GM10266 (cell line): ENCODE measurements around the gene SMOC1.

Experiments
- DNase-seq: peaks from one replicate; pipeline ENCODE4 v3.0.0; 2012; ENCODE audit errors: extremely low spot score
- TF ChIP-seq, protein P1 (sequence below): IDR thresholded peaks from 2 replicates; pipeline ENCODE4 v1.5.1; 2012; ENCODE audit warnings: mild to moderate bottlenecking, low read depth; ENCODE audit not compliant: control insufficient read depth, insufficient read depth; ENCODE audit errors: missing control alignments

The SMOC1 gene

DNA sequence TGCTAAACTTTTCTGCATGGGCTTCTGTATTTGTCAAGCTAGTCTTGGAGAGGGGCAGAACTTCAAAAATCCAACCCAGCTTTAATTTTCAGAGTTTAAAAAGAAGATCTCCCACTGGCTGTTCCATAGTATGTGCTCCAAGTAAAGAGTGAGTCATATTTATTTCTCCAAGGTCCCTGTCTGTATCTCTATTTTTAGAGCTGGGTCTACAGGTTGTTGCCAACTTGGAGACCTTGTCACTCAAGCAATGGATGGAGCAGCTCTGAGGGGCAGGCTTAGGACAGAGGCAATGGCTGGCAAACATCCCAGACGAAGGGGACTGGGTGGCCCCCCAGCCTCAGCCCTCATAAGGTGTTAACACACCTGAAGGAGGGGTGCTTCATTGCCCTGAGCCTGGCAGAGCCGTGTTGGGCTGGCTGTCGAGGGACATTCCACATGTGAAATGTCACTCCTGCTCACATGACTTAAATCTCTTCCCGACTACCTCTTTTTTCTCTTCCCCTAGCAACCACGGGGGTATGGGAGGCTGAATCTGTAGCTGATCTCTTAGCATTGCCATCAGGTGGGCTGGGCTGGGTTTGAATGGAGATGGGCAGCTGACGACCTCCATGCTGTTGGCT lies 103.1 kb downstream of the SMOC1 start:
- TF ChIP-seq, protein P1, sequence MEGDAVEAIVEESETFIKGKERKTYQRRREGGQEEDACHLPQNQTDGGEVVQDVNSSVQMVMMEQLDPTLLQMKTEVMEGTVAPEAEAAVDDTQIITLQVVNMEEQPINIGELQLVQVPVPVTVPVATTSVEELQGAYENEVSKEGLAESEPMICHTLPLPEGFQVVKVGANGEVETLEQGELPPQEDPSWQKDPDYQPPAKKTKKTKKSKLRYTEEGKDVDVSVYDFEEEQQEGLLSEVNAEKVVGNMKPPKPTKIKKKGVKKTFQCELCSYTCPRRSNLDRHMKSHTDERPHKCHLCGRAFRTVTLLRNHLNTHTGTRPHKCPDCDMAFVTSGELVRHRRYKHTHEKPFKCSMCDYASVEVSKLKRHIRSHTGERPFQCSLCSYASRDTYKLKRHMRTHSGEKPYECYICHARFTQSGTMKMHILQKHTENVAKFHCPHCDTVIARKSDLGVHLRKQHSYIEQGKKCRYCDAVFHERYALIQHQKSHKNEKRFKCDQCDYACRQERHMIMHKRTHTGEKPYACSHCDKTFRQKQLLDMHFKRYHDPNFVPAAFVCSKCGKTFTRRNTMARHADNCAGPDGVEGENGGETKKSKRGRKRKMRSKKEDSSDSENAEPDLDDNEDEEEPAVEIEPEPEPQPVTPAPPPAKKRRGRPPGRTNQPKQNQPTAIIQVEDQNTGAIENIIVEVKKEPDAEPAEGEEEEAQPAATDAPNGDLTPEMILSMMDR = no peak
- DNase-seq = no peak

DNA sequence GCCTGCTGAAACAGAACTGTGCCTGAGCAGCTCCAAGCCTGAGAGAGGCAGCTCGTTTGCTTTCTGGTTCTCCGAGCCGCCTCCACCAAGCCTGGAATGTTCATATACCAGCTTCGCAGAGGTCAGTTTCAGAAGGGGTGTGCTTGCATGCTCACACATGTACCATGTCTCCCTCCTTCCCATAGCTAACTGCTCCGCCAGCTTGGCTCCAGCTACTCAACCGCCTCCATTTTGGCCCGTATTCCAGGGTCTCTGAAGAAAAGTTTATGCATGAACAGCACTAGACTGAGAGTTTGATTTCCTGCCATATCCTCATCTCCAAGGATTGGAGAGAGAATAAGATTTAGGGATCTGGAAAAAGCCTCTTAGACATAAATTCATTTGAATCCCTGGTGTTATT lies 103.7 kb downstream of the SMOC1 start:
- TF ChIP-seq, protein P1 = no peak
- no peak for DNase-seq

DNA sequence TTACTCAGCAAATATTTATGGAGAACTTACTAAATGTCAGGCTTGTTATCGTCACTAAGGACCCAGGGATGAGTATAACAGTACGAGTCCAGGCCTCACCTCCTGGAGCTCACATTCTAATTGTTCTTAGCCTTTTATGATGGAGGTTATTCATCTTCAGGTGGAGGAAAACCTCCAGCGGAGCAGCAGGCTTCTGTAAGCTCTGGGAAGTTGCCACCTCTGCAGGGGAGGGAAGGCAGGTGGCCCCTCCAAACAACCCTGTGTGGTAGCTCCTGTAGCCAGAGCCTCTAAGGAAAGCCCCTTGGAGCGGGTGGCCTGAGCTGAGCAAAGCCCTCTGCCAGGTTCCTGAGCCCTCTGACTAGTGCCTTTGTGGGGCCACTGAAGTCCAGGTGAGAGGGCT lies 104.1 kb downstream of the SMOC1 start:
- no peak for DNase-seq
- TF ChIP-seq, protein P1 = no peak

DNA sequence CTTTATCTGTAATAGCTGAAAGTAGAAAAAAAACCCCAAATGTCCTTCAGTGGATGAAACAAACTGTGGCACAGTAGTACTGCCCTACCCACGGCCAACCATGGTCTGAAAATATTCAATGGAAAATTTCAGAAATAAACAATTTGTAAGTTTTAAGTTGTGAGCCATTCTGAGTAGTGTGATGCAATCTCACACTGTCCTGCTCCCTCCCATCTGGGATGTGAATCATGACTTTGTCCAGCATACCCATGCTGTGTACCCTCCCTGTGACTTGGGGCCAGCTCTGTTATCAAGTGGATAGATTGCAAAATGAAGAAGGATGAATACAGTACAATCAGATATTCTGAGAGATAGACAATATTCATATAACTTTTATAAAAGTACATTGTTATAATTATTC lies 106.2 kb downstream of the SMOC1 start:
- DNase-seq = no peak
- TF ChIP-seq, protein P1 = no peak

DNA sequence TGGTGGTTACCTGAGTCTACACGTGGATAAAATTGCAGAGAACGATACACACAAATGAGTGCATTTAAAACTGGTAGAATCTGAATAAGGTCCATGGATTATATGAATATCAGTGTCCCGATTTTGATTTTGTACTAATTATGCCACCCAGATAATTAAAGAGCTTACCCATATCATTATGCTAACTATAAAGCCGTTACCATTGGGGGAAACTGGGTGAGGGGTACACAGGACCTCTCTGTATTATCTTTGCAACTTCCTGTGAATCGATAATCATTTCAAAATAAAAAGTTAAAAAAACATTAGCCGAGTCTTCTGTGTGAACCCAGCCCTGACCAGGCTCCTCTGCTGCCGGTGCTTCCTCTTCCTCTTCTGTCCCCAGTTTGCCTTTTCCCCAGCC lies 107.1 kb downstream of the SMOC1 start:
- TF ChIP-seq, protein P1 = no peak

DNA sequence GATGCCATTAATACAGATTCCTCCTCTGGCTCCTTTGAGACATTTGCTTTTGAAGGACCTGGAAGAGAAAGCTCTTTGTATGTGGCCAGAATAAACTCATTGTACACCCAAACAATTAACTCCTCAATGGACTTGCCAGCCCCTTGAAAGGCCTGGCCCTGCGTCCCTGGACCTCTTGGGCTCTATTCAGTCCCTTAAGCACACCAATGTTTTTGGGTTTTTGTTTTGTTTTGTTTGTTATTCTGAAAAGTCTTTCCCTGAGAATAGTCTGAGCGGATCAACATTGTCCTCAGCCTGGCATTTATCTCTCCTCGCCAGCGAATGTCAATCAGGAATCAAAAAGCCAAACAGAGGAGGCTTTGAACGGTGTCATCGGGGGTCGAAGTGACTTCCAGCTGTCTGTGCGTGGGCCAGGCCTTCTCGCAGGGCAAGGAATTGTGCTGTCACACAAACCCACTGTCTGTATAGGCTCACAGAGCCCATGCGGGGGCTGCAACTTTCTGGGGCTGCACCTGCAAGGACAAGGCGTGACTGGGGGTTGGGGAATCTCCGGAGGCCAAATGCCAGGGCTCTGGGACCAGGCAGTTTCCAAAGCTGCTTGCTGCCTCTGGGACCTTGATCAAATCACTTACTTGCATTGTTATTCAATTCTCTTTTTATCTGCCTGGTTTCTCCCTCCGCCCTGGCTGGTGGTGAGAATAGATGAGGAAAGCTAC lies 108.3 kb downstream of the SMOC1 start:
- TF ChIP-seq, protein P1 = no peak
- no peak for DNase-seq

More for the DNA sequence above, 107.1 kb downstream of the SMOC1 start:
- no peak for DNase-seq

DNA sequence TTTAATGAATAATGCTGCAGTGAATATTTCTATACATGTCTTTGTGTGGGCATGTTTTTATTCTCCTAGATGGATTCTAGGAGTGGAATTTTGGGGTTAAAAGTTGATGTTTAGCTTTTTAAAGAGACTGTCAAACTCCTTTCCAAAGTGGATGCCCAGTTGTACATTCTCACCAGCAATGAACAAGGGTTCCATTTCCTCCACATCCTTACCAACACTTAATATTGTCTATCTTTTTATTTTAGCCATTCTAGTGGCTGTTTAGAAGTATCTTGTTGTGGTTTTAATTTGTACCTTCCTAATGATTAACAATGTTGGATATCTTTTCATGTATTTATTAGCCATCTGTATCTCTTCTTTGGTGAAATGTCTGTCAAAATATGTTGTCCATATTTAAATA lies 109.8 kb downstream of the SMOC1 start:
- no peak for DNase-seq
- TF ChIP-seq, protein P1 = no peak
